H9 (cell line): ENCODE data around the gene ITGAX. TPM values are rescaled to one million over a fixed set of nuclear protein-coding genes. Genes with fewer than 3 reads are reported as not detected.
"Not testable (repeated sequence)": the region's sequence is repeated elsewhere in the genome, so short reads cannot be mapped to it uniquely, and the experiment has no call there.

ENCODE experiments used
- DNase-seq: peaks from one replicate; pipeline ENCODE4 v3.0.0-alpha.2; 2017
- H2AFZ ChIP-seq: one replicate; pipeline ENCODE4 v1.6.1; 2013; ENCODE audit warnings: mild to moderate bottlenecking, low read length, control low read depth, moderate library complexity
- H2AK5ac ChIP-seq: 2 replicates; pipeline ENCODE4 v1.6.1; 2013; ENCODE audit warnings: low read length, control low read depth, mixed read lengths; ENCODE audit not compliant: insufficient read length
- H2BK120ac ChIP-seq: one replicate; pipeline ENCODE4 v1.6.1; 2013; ENCODE audit warnings: low read depth, mild to moderate bottlenecking, low read length, control low read depth, inconsistent platforms; ENCODE audit not compliant: poor library complexity, severe bottlenecking
- H2BK12ac ChIP-seq: 2 replicates; pipeline ENCODE4 v1.6.1; 2013; ENCODE audit warnings: low read length, control low read depth, mixed read lengths, low read depth; ENCODE audit not compliant: insufficient read length
- H2BK15ac ChIP-seq: 2 replicates; pipeline ENCODE4 v1.6.1; 2013; ENCODE audit warnings: low read depth, low read length, control low read depth
- H2BK20ac ChIP-seq: one replicate; pipeline ENCODE4 v1.6.1; 2013; ENCODE audit warnings: low read depth, mild to moderate bottlenecking, low read length, control low read depth, inconsistent platforms; ENCODE audit not compliant: poor library complexity, severe bottlenecking
- H2BK5ac ChIP-seq: 2 replicates; pipeline ENCODE4 v1.6.1; 2013; ENCODE audit warnings: low read length, control low read depth, mixed read lengths; ENCODE audit not compliant: insufficient read length
- H3K14ac ChIP-seq: 2 replicates; pipeline ENCODE4 v1.6.1; 2013; ENCODE audit warnings: low read length, control low read depth; ENCODE audit not compliant: insufficient read depth
- H3K18ac ChIP-seq: 2 replicates; pipeline ENCODE4 v1.6.1; 2013; ENCODE audit warnings: low read depth, mild to moderate bottlenecking, mixed read lengths, low read length, control low read depth; ENCODE audit not compliant: insufficient read length
- H3K23ac ChIP-seq: 2 replicates; pipeline ENCODE4 v1.6.1; 2013; ENCODE audit warnings: low read length, control low read depth, mixed read lengths, low read depth; ENCODE audit not compliant: insufficient read length
- H3K23me2 ChIP-seq: 2 replicates; pipeline ENCODE4 v1.6.1; 2013; ENCODE audit warnings: low read depth, mild to moderate bottlenecking, mixed read lengths, low read length, control low read depth; ENCODE audit not compliant: insufficient read length, poor library complexity, severe bottlenecking
- H3K27ac ChIP-seq: 2 replicates; pipeline ENCODE4 v1.5.1; 2013; ENCODE audit warnings: low read length, control low read depth, mixed read lengths, low read depth; ENCODE audit not compliant: insufficient read length
- H3K27me3 ChIP-seq: 2 replicates; pipeline ENCODE4 v1.6.1; 2013; ENCODE audit warnings: low read length, control low read depth, inconsistent platforms; ENCODE audit not compliant: insufficient read depth
- H3K4ac ChIP-seq: 2 replicates; pipeline ENCODE4 v1.6.1; 2013; ENCODE audit warnings: low read depth, mild to moderate bottlenecking, control low read depth, inconsistent platforms, low read length, moderate library complexity
- H3K4me1 ChIP-seq: 2 replicates; pipeline ENCODE4 v1.6.1; 2013; ENCODE audit warnings: low read length, control low read depth, inconsistent platforms; ENCODE audit not compliant: insufficient read depth
- H3K4me2 ChIP-seq: 2 replicates; pipeline ENCODE4 v1.6.1; 2013; ENCODE audit warnings: low read length, control low read depth, mixed read lengths; ENCODE audit not compliant: insufficient read length, insufficient read depth
- H3K56ac ChIP-seq: 2 replicates; pipeline ENCODE4 v1.6.1; 2013; ENCODE audit warnings: low read depth, mild to moderate bottlenecking, mixed read lengths, low read length, control low read depth; ENCODE audit not compliant: insufficient read length
- H3K79me1 ChIP-seq: 2 replicates; pipeline ENCODE4 v1.6.1; 2013; ENCODE audit warnings: low read depth, mild to moderate bottlenecking, moderate library complexity, low read length, control low read depth, inconsistent platforms; ENCODE audit not compliant: insufficient read depth, poor library complexity, severe bottlenecking
- H3K79me2 ChIP-seq: 2 replicates; pipeline ENCODE4 v1.6.1; 2013; ENCODE audit warnings: low read length, control low read depth, inconsistent platforms; ENCODE audit not compliant: insufficient read depth
- H3K9ac ChIP-seq: 2 replicates; pipeline ENCODE4 v1.6.1; 2013; ENCODE audit warnings: low read length, control low read depth, mixed read lengths; ENCODE audit not compliant: insufficient read length; ENCODE audit errors: extremely low read depth
- H3K9me3 ChIP-seq: one replicate; pipeline ENCODE4 v1.6.1; 2013; ENCODE audit warnings: low read depth, low read length, inconsistent platforms; ENCODE audit not compliant: control insufficient read depth
- H3T11ph ChIP-seq: one replicate; pipeline ENCODE4 v1.6.1; 2013; ENCODE audit warnings: mild to moderate bottlenecking, low read length, control low read depth, inconsistent platforms
- H4K20me1 ChIP-seq: one replicate; pipeline ENCODE4 v1.6.1; 2013; ENCODE audit not compliant: control insufficient read depth, insufficient read length, insufficient read depth
- H4K5ac ChIP-seq: 2 replicates; pipeline ENCODE4 v1.6.1; 2013; ENCODE audit warnings: low read depth, mild to moderate bottlenecking, mixed read lengths, low read length, control low read depth; ENCODE audit not compliant: insufficient read length
- H4K8ac ChIP-seq: replicated peaks from 2 replicates; pipeline ENCODE4 v1.6.1; 2013; ENCODE audit warnings: low read length, control low read depth, mixed read lengths, low read depth; ENCODE audit not compliant: insufficient read length
- H4K91ac ChIP-seq: 2 replicates; pipeline ENCODE4 v1.6.1; 2013; ENCODE audit warnings: low read depth, mild to moderate bottlenecking, moderate library complexity, mixed read lengths, low read length, control low read depth; ENCODE audit not compliant: insufficient read length
- H3K27ac Mint-ChIP-seq, 3 experiments: 2 replicates in 2 of 3; 3 replicates in 1 of 3; pipeline ENCODE4 v1.8.0; 2020 to 2021; ENCODE audit warnings: mixed read lengths in 3 of 3, mild to moderate bottlenecking in 1 of 3, moderate library complexity in 1 of 3
- H3K27me3 Mint-ChIP-seq: 2 replicates; pipeline ENCODE4 v1.8.0; 2021; ENCODE audit warnings: low read depth, mild to moderate bottlenecking, moderate library complexity, mixed read lengths
- H3K36me3 Mint-ChIP-seq, 3 experiments: 2 replicates in 2 of 3; 3 replicates in 1 of 3; pipeline ENCODE4 v1.8.0; 2020 to 2021; ENCODE audit warnings: low read depth in 3 of 3, mixed read lengths in 3 of 3; ENCODE audit not compliant: insufficient read depth in 1 of 3
- H3K4me1 Mint-ChIP-seq, 2 experiments: 2 replicates each; pipeline ENCODE4 v1.8.0; 2020; ENCODE audit warnings: mixed read lengths in 2 of 2
- H3K4me3 Mint-ChIP-seq, 2 experiments: 2 replicates in 1 of 2; 3 replicates in 1 of 2; pipeline ENCODE4 v1.8.0; 2020 to 2021; ENCODE audit warnings: mild to moderate bottlenecking in 2 of 2, mixed read lengths in 2 of 2, moderate library complexity in 1 of 2
- H3K9me3 Mint-ChIP-seq, 2 experiments: 2 replicates in 1 of 2; 3 replicates in 1 of 2; pipeline ENCODE4 v1.8.0; 2020; ENCODE audit warnings: mild to moderate bottlenecking in 2 of 2, mixed read lengths in 2 of 2, moderate library complexity in 1 of 2
- WGBS: extraction: QIAGEN DNeasy Blood & Tissue Kit; methylation state at CpG from one replicate; pipeline ENCODE4 v1.1.7; 2013; ENCODE audit warnings: missing lambda C conversion rate, low lambda C conversion rate, mixed read lengths; ENCODE audit not compliant: insufficient read length; ENCODE audit errors: extremely low coverage; 5-methylcytosine and 5-hydroxymethylcytosine counted together
- total RNA-seq: library from RNA; stranded (reverse); gene quantifications from 2 replicates; pipeline ENCODE4 v1.2.1, GENCODE V29; 2021
- TF ChIP-seq, protein P1 (sequence below): fragments of 200-600 bp; sonication (generic); conservative IDR thresholded peaks from 3 replicates; pipeline ENCODE4 v1.8.0; 2021; ENCODE audit warnings: antibody characterized with exemption, mild to moderate bottlenecking

Gene ITGAX
- total RNA-seq, 1 experiment from 2014 or later = 0.28 TPM

DNA sequence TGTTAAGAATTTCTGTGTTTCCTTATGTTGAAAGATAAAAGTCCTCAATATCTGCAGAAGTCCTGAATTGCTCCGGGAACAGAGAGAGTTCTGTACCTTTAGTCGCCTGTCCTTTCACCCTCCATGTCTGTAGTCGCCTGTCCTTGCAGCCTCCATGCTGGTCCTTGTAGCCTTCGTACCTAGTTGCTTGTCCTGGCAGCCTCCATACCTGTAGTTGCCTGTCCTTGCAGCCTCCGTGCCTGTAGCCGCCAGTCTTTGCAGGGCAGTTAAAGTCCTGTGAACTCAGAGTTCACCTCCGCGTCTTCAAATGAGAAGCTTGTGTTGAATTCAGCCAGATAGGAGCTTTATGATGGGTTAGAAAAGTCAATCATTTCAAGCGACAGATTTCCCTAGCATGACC lies 19.5 kb upstream of the ITGAX start:
- Mint-ChIP-seq H3K4me1 (peaks cover 7 to 10% of the 10 kb centered on the region in 2 experiments), H3K36me3 (peaks cover 0 to 2% (median 0%) of the 10 kb centered on the region in 3 experiments; a peak in 1 of 7 replicates), H3K27ac (no peak overlapping the region), H3K9me3 (peaks cover 15 to 17% of the 10 kb centered on the region in 2 experiments; a peak in 4 of 5 replicates), H3K27me3 (peaks cover 44% of the 10 kb centered on the region), H3K4me3 (no peak overlapping the region)
- H2AFZ ChIP-seq = no peak overlapping the region
- peaks cover 10% of the 10 kb centered on the region; the same call in 1 of the 2 replicates for H3K27me3 ChIP-seq
- H4K91ac ChIP-seq = no peak overlapping the region
- DNase-seq = no peak
- H2AK5ac ChIP-seq = no peak overlapping the region
- no peak overlapping the region for H4K5ac ChIP-seq
- no peak overlapping the region for H3K14ac ChIP-seq
- no peaks in the 10 kb centered on the region for H3K9me3 ChIP-seq
- H2BK5ac ChIP-seq = no peak overlapping the region
- H3K4me1 ChIP-seq = no peaks in the 10 kb centered on the region; the same call in 1 of the 2 replicates
- no peak overlapping the region for H3K18ac ChIP-seq
- H2BK20ac ChIP-seq = no peak overlapping the region
- H3K4ac ChIP-seq = no peak overlapping the region
- H3K23me2 ChIP-seq = peaks cover 4% of the 10 kb centered on the region
- H3K79me2 ChIP-seq = no peaks in the 10 kb centered on the region
- no peak overlapping the region for H3K9ac ChIP-seq
- no peak overlapping the region for H3K4me2 ChIP-seq
- no CpG with 5 or more reads among the region's 9 CpGs for WGBS
- H3K27ac ChIP-seq = no peak overlapping the region
- TF ChIP-seq, protein P1, sequence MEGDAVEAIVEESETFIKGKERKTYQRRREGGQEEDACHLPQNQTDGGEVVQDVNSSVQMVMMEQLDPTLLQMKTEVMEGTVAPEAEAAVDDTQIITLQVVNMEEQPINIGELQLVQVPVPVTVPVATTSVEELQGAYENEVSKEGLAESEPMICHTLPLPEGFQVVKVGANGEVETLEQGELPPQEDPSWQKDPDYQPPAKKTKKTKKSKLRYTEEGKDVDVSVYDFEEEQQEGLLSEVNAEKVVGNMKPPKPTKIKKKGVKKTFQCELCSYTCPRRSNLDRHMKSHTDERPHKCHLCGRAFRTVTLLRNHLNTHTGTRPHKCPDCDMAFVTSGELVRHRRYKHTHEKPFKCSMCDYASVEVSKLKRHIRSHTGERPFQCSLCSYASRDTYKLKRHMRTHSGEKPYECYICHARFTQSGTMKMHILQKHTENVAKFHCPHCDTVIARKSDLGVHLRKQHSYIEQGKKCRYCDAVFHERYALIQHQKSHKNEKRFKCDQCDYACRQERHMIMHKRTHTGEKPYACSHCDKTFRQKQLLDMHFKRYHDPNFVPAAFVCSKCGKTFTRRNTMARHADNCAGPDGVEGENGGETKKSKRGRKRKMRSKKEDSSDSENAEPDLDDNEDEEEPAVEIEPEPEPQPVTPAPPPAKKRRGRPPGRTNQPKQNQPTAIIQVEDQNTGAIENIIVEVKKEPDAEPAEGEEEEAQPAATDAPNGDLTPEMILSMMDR = no peak
- no peaks in the 10 kb centered on the region for H4K20me1 ChIP-seq
- no peaks in the 10 kb centered on the region for H3K79me1 ChIP-seq
- H4K8ac ChIP-seq = no peak overlapping the region
- H3K56ac ChIP-seq = no peak overlapping the region
- no peak overlapping the region for H3K23ac ChIP-seq
- no peak overlapping the region for H2BK12ac ChIP-seq
- no peak overlapping the region for H2BK15ac ChIP-seq
- H3T11ph ChIP-seq = no peak overlapping the region
- H2BK120ac ChIP-seq = no peak overlapping the region

DNA sequence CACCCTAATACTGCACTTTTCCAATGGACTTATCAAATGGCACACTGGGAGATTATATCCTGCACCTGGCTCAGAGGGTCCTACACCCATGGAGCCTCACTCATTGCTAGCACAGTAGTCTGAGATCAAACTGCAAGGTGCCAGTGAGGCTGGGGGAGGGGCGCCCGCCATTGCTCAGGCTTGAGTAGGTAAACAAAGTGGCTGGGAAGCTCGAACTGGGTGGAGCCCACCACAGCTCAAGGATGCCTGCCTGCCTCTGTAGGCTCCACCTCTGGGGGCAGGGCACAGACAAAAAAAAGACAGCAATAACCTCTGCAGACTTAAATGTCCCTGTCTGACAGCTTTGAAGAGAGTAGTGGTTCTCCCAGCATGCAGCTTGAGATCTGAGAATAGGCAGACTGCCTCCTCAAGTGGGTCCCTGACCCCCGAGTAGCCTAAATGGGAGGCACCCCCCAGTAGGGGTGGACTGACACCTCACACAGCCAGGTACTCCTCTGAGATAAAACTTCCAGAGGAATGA lies 16.8 kb upstream of the ITGAX start:
- not testable (repeated sequence) for H3K4ac ChIP-seq, H3K4me1 ChIP-seq, H3K18ac ChIP-seq, H3K9me3 ChIP-seq, H4K20me1 ChIP-seq, H2AFZ ChIP-seq, H2BK15ac ChIP-seq, H4K5ac ChIP-seq, H3K27ac Mint-ChIP-seq, H3K4me3 Mint-ChIP-seq, H2BK5ac ChIP-seq, H3K14ac ChIP-seq, H3K56ac ChIP-seq, H3K4me1 Mint-ChIP-seq, H2BK20ac ChIP-seq, H3K79me2 ChIP-seq, H3K23me2 ChIP-seq, H3T11ph ChIP-seq, H4K91ac ChIP-seq, DNase-seq, H3K27ac ChIP-seq, H3K9ac ChIP-seq, H2BK120ac ChIP-seq, H3K79me1 ChIP-seq, H2AK5ac ChIP-seq, H3K36me3 Mint-ChIP-seq, H3K4me2 ChIP-seq, H4K8ac ChIP-seq, H2BK12ac ChIP-seq, H3K27me3 ChIP-seq, H3K23ac ChIP-seq
- Mint-ChIP-seq H3K27me3 (peaks cover 34% of the 10 kb centered on the region), H3K9me3 (peaks cover 13 to 15% of the 10 kb centered on the region in 2 experiments)
- no CpG with 5 or more reads among the region's 4 CpGs for WGBS
